GM12872 (cell line): Measurements from ENCODE around the gene MBD3.

Experiments
- TF ChIP-seq, protein P1 (sequence below): IDR thresholded peaks from 3 replicates; pipeline ENCODE4 v1.5.1; 2011; ENCODE audit warnings: low read depth, mild to moderate bottlenecking, low read length, moderate library complexity; ENCODE audit not compliant: insufficient read depth

MBD3 gene

GRCh38 chr19:1622541-1622940, 29.9 kb upstream of the MBD3 start:
- TF ChIP-seq, protein P1, sequence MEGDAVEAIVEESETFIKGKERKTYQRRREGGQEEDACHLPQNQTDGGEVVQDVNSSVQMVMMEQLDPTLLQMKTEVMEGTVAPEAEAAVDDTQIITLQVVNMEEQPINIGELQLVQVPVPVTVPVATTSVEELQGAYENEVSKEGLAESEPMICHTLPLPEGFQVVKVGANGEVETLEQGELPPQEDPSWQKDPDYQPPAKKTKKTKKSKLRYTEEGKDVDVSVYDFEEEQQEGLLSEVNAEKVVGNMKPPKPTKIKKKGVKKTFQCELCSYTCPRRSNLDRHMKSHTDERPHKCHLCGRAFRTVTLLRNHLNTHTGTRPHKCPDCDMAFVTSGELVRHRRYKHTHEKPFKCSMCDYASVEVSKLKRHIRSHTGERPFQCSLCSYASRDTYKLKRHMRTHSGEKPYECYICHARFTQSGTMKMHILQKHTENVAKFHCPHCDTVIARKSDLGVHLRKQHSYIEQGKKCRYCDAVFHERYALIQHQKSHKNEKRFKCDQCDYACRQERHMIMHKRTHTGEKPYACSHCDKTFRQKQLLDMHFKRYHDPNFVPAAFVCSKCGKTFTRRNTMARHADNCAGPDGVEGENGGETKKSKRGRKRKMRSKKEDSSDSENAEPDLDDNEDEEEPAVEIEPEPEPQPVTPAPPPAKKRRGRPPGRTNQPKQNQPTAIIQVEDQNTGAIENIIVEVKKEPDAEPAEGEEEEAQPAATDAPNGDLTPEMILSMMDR = no peak

- TF ChIP-seq, protein P1 = no peak
These were observed 29.3 kb upstream of the MBD3 start for GRCh38 chr19:1622007-1622406.

DNA sequence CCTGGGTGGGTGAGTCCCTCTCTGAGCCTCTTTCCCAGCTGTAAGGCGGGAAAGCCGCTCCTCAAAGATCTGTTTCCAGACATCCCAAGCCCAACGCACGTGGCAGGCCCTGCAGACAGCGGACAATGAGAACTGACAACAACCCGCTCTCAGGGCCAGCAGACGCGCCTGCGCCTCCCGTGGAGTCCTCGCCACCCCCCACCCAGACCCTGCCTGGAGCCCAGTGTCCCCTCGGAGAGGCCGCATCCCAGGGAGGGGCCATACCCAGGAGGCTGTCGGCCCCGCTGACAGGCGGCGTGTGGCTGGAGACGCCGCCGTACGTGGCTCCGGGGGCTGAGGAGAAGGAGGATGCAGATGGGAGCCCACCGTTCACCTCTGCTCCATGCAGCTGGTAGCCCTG, 28.9 kb upstream of the MBD3 start:
- TF ChIP-seq, protein P1 = no peak

DNA sequence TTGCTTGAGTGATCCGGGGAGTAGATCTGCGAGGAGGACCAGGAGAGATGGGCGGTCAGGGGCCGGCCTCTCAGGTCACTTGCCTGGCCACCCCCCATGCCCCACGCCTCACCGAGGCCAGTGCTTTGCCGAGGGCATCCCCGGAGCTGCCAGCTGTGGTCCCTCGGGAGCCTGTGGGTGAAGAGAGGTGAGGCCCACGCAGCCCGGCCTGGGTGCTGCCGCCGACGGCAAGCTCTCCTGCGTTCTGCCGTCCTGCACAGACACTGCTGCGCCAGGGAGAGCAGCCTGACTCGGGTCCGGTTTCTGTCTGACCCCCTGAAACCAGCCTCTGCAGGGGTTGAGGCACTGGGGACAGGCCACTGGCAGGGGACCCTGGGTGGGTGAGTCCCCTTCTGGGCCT, 28.4 kb upstream of the MBD3 start:
- TF ChIP-seq, protein P1 = no peak

DNA sequence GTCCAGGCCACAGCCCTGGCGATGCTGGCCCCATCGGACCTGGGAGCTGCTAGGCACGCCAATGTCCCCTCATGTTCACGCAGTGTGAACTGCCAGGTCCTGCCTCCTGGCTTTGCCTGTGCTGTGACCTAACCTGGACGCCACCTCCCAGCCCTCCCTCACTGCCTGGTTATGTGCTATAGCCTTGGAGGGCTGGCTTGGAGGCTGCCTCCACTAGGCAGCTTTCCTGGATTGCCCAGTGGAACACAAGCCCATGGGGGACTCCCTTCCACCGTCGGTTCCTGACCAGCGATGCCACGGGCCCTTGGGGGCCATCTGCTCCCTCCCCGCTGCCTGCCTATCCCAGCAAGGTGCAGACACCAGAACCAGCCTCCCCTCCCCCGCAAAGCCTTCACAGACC, 27.8 kb upstream of the MBD3 start:
- TF ChIP-seq, protein P1 = no peak

- TF ChIP-seq, protein P1 = no peak
These were observed 27.0 kb upstream of the MBD3 start for GRCh38 chr19:1619703-1620102.

DNA sequence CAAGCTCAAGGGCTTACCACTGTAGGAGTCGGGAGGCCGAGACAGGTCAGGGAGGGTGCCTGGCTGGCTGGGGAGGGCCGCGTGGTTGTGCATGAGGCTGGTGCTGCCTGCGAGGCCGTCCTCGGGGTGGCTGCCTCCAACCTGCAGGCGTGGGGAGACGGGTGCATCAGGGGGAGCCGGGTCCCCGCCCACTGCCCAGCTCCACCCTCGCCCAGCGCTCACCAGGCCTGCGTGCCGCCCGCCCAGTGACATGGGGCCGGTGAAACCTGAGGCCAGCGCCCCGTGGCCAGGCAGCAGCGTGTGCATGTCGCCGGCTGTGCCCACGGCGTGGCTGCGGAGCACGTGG, 26.4 kb upstream of the MBD3 start:
- TF ChIP-seq, protein P1 = no peak
